CD4-positive, alpha-beta T cell treated with Interleukin-4 for 1 hour (primary cell): ENCODE results near the gene SORCS2.

ENCODE experiments used
- DNase-seq, 2 donors: peaks; one replicate each; pipeline ENCODE4 v3.0.0-alpha.2; 2020 to 2022

Gene SORCS2

GRCh38 chr4:7382634-7383014 lies 190.3 kb downstream of the SORCS2 start:
- no peak for DNase-seq

GRCh38 chr4:7383266-7383665 lies 190.9 kb downstream of the SORCS2 start:
- DNase-seq = peak in 1 of 2 donors; percentile 4

GRCh38 chr4:7384003-7384928 lies 191.9 kb downstream of the SORCS2 start:
- DNase-seq = peak in 1 of 2 donors; percentile 6

GRCh38 chr4:7384929-7385890 lies 192.9 kb downstream of the SORCS2 start:
- peak in 1 of 2 donors; percentile 6 for DNase-seq

- DNase-seq = no peak
Measured at GRCh38 chr4:7387925-7388324, 195.6 kb downstream of the SORCS2 start.

- no peak for DNase-seq
Measured at GRCh38 chr4:7388627-7389026, 196.3 kb downstream of the SORCS2 start.

GRCh38 chr4:7389101-7389701 lies 196.9 kb downstream of the SORCS2 start:
- DNase-seq = no peak

- DNase-seq = no peak
Measured at GRCh38 chr4:7389719-7390118, 197.4 kb downstream of the SORCS2 start.

GRCh38 chr4:7390336-7390735 lies 198.0 kb downstream of the SORCS2 start:
- no peak for DNase-seq

- DNase-seq = no peak
Measured at GRCh38 chr4:7390906-7391636, 198.7 kb downstream of the SORCS2 start.

- no peak for DNase-seq
Measured at GRCh38 chr4:7391637-7392437, 199.5 kb downstream of the SORCS2 start.

- DNase-seq = no peak
Measured at GRCh38 chr4:7392438-7393421, 200.4 kb downstream of the SORCS2 start.

- no peak for DNase-seq
Measured at GRCh38 chr4:7393601-7394575, 201.6 kb downstream of the SORCS2 start.

- DNase-seq = no peak
Measured at GRCh38 chr4:7394681-7395451, 202.5 kb downstream of the SORCS2 start.

- DNase-seq = no peak
Measured at GRCh38 chr4:7395645-7396044, 203.3 kb downstream of the SORCS2 start.

GRCh38 chr4:7396186-7396910 lies 204.0 kb downstream of the SORCS2 start:
- DNase-seq = no peak
